Raji (cell line): ENCODE data around the gene FBXL17.

Experiments
- POLR2A ChIP-seq: IDR thresholded peaks from 2 replicates; pipeline ENCODE4 v1.6.1; 2011; ENCODE audit warnings: low read depth, low read length, control low read depth; ENCODE audit not compliant: insufficient read depth

The FBXL17 gene

DNA sequence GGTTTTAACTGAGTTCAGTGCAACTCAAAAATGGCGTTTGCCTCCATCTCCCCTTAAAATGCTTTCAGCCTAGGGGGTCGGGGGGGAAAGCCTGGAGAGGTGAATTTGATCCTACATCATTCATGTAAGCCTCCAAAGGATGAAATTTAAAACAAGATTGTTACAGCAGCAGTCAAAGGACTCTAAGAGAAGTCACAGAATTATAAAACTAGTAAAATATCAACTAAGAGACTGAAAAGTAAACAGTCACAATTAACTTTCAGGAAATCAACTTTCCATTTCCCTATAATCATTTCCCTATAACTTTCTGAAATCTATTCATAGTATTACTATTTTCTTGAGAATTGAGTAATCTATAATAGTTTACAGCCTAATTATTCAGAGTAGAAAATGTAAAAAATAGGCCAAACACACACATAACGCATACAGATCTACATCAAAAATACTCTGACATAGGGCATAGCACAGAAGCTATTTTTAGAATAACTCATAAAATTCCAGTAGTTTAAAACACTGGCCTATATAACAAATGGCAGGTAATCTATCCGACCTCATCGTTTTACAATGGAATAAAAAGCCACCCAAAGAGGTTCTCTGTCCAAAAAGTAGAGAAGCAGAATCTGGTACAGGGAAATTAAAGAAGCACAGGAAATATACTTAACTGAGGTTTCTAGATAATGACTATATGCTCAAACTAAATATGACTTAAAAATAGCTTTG is 37.6 kb downstream of the FBXL17 start:
- no peak for TF ChIP-seq POLR2A

GRCh38 chr5:108341866-108342265 is 40.0 kb downstream of the FBXL17 start:
- no peak for TF ChIP-seq POLR2A

DNA sequence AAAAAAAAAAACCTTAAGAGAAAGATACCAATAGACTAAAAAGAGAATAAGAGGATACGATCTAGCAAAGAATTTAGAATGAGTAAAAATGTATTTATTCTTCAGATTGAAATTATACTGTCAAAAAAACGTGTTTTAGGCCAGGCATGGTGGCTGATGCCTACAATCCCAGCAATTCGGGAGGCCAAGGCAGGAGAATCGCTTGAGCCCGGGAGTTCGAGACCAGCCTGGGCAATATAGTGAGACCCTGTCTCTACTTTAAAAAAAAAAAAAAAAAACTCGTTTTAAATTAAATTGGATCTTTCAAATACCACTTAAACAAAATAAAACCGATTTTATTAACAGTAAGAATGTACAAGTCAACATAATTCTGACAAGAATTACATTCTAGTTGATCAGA is 41.8 kb downstream of the FBXL17 start:
- no peak for TF ChIP-seq POLR2A

DNA sequence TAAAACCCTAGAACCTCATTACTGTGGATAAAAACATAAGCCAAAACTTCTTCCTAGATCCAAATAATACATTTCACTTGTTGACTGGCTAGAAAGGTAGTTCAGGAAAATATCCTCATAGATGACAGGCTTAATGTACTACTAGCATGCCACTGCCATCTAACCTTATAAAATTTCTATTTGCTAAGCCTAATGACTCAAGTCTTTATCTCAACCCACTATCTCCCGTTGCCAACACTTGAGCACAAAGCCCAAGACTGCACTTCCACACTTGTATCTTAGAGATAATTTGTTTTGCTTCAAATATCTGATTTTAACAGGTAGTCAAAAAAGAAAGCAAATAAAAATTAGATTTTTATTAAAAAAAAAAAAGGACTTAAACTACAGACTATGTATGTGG is 42.7 kb downstream of the FBXL17 start:
- no peak for TF ChIP-seq POLR2A

GRCh38 chr5:108334225-108334624 is 47.7 kb downstream of the FBXL17 start:
- TF ChIP-seq POLR2A: no peak

GRCh38 chr5:108326982-108327381 is 54.9 kb downstream of the FBXL17 start:
- no peak for TF ChIP-seq POLR2A

GRCh38 chr5:108324886-108325285 is 57.0 kb downstream of the FBXL17 start:
- TF ChIP-seq POLR2A: no peak

GRCh38 chr5:108321341-108321740 is 60.6 kb downstream of the FBXL17 start:
- TF ChIP-seq POLR2A: no peak

DNA sequence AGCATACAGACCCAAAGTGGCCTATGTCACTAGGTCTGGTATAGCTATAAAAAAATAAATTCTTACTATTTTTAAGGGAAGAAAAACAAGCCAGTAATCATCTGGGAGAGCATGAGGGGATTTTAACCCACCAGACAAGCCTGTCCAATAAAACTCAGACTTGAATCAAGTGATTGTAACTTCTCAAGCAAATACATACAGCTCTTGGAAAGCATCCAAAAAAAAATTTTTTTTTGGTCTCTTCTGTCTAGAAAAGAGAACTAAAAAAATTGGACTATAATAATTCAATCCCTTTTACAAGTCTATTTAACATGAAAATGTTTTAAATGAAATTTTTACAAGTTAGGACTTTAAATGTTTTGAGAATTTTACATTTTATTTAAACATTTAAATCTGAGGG is 61.7 kb downstream of the FBXL17 start:
- no peak for TF ChIP-seq POLR2A

GRCh38 chr5:108315829-108316228 is 66.1 kb downstream of the FBXL17 start:
- TF ChIP-seq POLR2A: no peak

- TF ChIP-seq POLR2A: no peak
Measured at GRCh38 chr5:108312258-108312657, 69.6 kb downstream of the FBXL17 start.

GRCh38 chr5:108311682-108312081 is 70.2 kb downstream of the FBXL17 start:
- TF ChIP-seq POLR2A: no peak

- TF ChIP-seq POLR2A: no peak
Measured at GRCh38 chr5:108303611-108304010, 78.3 kb downstream of the FBXL17 start.

GRCh38 chr5:108303086-108303485 is 78.8 kb downstream of the FBXL17 start:
- TF ChIP-seq POLR2A: no peak

- no peak for TF ChIP-seq POLR2A
Measured at GRCh38 chr5:108297042-108297601, 84.8 kb downstream of the FBXL17 start.

DNA sequence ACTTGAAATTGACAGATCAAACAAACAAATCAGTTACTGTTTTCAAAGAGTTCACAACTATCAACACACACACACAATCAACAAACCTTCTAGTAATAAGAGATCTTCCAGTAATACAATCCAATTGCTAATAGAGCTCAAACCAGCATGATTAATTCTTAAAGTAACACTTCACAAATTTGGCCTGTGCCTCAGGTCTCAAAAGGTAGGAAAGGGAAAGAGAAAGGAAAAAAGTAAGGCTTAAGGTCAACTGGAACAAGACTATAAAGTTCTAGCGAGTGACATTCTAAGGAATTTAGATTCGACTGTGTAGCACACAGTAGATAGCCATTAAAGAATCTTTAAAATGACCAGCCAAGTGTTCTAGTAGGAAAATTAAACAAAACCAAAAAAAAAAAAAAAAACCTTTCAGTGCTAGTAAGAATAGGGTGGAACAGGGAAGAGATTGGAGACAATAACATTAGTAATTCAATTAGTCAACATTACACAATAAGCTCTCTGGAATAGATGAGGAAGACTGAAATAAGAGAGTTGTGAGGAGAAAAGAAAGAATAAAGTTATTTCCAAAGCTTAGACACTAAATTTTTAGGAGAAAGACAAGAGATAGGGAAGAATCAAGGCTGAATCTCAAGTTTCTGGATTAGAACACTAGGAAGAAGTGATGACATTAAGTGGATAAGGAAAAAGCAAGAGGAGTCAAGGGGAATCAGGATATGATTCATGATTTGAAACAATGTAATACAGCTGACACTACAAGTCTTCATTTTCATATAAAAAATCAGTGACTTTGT is 86.1 kb downstream of the FBXL17 start:
- no peak for TF ChIP-seq POLR2A
